ENCODE measurements around the gene PARP1. TPM values are rescaled to one million over a fixed set of nuclear protein-coding genes. Genes with fewer than 3 reads are reported as not detected.

The PARP1 gene
- total RNA-seq, 1 donor from 2014 or later = 168 TPM

DNA sequence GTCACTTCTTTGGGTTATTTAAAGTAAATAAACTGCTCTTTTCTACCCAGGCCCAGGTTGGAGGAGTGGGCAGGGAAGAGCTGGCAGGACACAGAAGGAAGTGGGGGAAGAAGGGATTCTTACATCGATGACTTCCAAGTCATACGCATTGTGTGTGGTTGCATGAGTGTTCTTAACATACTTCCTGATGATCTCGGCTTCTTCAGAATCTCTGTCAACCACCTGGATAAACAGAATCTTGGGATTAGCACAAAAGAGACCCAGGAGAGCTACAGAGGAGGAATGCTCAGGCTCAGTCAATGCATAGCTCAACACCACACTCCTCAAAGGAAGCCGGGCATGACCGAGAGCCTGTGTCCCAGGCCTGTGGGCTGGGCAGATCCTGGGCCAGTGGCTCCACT lies 42.1 kb downstream of the PARP1 start:
- peaks cover 2% of the 10 kb centered on the region for H3K4me1 Mint-ChIP-seq (ENCODE audit: low read depth, unreplicated experiment)
- no peak overlapping the region for H3K27ac Mint-ChIP-seq (ENCODE audit: unreplicated experiment)
- TF ChIP-seq, protein P1, sequence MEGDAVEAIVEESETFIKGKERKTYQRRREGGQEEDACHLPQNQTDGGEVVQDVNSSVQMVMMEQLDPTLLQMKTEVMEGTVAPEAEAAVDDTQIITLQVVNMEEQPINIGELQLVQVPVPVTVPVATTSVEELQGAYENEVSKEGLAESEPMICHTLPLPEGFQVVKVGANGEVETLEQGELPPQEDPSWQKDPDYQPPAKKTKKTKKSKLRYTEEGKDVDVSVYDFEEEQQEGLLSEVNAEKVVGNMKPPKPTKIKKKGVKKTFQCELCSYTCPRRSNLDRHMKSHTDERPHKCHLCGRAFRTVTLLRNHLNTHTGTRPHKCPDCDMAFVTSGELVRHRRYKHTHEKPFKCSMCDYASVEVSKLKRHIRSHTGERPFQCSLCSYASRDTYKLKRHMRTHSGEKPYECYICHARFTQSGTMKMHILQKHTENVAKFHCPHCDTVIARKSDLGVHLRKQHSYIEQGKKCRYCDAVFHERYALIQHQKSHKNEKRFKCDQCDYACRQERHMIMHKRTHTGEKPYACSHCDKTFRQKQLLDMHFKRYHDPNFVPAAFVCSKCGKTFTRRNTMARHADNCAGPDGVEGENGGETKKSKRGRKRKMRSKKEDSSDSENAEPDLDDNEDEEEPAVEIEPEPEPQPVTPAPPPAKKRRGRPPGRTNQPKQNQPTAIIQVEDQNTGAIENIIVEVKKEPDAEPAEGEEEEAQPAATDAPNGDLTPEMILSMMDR (IDR thresholded peaks at IDR 0.05; ENCODE audit: partially characterized antibody, unreplicated experiment) = no peak
- peaks cover 5% of the 10 kb centered on the region for H3K9me3 Mint-ChIP-seq (ENCODE audit: unreplicated experiment)
- no peak for DNase-seq
- peaks cover 5% of the 10 kb centered on the region for H3K36me3 Mint-ChIP-seq (ENCODE audit: unreplicated experiment)
- peaks cover 4% of the 10 kb centered on the region for H3K27me3 Mint-ChIP-seq (ENCODE audit: unreplicated experiment)
- no peak overlapping the region for H3K4me3 Mint-ChIP-seq (ENCODE audit: unreplicated experiment)

DNA sequence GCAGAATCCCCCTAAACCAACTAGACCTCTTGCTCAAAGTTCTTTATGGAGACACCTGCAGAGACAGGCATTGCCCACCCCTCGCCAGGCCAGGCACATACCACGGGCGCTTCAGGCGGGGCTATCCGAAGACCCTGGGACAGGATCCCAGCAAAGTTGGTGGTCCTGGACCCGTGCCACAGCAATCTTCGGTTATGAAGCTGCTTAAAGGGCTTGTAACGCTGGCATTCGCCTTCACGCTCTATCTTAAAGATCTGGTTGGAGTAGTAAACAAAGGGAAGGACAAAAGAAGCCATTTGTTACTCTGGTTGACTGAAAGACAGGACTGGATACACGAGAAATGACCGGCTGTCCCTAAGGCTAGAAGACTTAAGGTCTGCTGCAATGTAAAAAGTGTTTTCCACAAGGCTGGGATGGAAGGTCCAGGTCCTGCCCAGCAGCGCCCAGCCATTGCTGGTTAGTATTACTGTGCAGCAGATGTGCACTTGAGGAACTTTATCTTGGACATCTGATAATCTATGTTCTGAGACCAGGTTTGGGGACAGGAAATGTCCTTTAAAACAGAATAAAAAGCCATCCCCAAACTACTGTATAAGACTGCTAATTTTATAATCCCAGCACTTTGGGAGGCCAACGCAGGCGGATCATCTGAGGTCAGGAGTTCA lies 42.9 kb downstream of the PARP1 start:
- Mint-ChIP-seq H3K27ac (ENCODE audit: unreplicated experiment) (no peak overlapping the region), H3K27me3 (ENCODE audit: unreplicated experiment) (peaks cover 4% of the 10 kb centered on the region), H3K4me1 (ENCODE audit: low read depth, unreplicated experiment) (peaks cover 7% of the 10 kb centered on the region), H3K4me3 (ENCODE audit: unreplicated experiment) (no peak overlapping the region), H3K9me3 (ENCODE audit: unreplicated experiment) (peaks cover 5% of the 10 kb centered on the region), H3K36me3 (ENCODE audit: unreplicated experiment) (peaks cover 5% of the 10 kb centered on the region)
- TF ChIP-seq, protein P1 (IDR thresholded peaks at IDR 0.05; ENCODE audit: partially characterized antibody, unreplicated experiment) = no peak
- no peak for DNase-seq

DNA sequence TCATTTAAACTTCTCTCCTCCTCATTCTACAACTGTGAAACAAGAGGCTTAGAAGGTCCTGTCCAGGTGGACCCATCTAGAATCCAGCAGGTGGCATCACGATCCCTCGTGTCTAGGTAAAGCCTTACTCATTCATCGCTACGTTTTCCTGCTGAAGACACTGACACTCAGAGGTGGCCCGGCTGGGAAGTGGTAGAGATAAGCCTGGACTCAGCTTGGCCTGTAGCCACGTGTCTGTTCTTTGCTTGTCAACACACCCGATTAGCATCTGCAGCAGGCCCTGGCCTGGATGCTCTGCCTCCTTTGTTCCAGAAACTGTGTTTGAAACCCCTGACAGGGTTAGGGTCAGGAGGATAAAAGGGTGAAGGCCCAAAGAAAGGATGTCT lies 43.4 kb downstream of the PARP1 start:
- Mint-ChIP-seq H3K36me3 (ENCODE audit: unreplicated experiment) (peaks cover 5% of the 10 kb centered on the region), H3K27ac (ENCODE audit: unreplicated experiment) (no peak overlapping the region), H3K27me3 (ENCODE audit: unreplicated experiment) (peaks cover 4% of the 10 kb centered on the region), H3K4me3 (ENCODE audit: unreplicated experiment) (no peak overlapping the region), H3K4me1 (ENCODE audit: low read depth, unreplicated experiment) (peaks cover 7% of the 10 kb centered on the region), H3K9me3 (ENCODE audit: unreplicated experiment) (peaks cover 5% of the 10 kb centered on the region)
- no peak for DNase-seq
- TF ChIP-seq, protein P1 (IDR thresholded peaks at IDR 0.05; ENCODE audit: partially characterized antibody, unreplicated experiment) = no peak

DNA sequence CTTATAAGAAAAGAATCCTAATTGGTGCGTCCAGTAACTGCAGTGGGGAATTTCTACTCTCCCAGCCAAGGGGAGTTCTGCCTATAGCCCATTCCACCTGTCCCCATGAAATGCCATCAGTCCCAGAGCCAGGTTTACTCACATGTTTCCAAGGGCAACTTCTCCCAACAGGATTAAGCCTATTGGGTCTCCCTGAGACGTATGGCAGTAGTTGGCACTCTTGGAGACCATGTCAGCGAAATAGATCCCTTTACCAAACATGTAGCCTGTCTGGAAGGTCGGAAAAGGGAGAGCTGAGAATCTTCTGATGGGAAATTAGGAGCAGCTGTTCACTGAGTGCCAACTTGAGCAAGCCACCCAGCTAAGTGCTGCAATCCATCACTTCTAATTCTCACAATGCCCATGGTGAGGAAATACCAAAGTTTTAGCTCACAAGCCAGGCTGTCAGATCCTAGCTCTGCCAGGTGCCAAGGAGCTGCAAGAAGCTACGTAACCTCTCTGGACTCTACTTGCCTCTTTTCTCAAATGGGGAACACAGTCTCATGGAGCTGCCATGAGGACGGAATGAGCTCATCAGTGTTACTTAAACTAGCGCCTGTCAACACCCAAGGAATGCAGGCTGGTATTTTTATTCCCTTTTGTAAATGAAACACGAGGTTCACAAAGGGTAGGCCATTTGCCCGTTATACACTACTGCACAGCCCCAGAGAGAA lies 43.9 kb downstream of the PARP1 start:
- no peak overlapping the region for H3K27ac Mint-ChIP-seq (ENCODE audit: unreplicated experiment)
- H3K4me1 Mint-ChIP-seq (ENCODE audit: low read depth, unreplicated experiment) = peaks cover 9% of the 10 kb centered on the region
- H3K9me3 Mint-ChIP-seq (ENCODE audit: unreplicated experiment) = peaks cover 5% of the 10 kb centered on the region
- peaks cover 4% of the 10 kb centered on the region for H3K27me3 Mint-ChIP-seq (ENCODE audit: unreplicated experiment)
- H3K4me3 Mint-ChIP-seq (ENCODE audit: unreplicated experiment) = no peak overlapping the region
- H3K36me3 Mint-ChIP-seq (ENCODE audit: unreplicated experiment) = peaks cover 5% of the 10 kb centered on the region
- no peak for DNase-seq
- TF ChIP-seq, protein P1 (IDR thresholded peaks at IDR 0.05; ENCODE audit: partially characterized antibody, unreplicated experiment) = no peak

DNA sequence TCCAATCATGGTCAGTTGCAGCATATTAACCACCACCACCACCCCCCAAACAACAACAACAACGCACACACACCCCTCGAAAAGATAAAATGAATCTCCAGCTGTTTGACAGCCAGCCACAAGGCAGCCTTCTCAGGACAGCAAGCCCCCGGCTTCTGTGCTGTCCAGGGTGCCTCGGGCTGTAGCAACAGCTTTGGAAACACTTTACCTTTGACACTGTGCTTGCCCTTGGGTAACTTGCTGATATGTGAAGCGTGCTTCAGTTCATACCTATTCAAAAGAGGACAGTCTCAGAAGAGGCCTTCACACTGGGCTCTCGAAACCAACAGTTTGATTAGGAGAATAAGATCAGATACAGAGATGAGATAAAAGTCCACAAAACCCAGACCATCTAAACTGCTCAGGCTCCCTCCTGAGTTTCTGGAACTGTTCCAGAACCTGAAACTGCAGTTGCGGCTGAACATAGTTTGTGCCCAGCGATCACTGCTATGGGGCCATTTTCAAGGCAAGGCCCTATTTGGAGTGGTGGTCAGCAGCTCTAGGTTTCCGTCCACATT lies 44.9 kb downstream of the PARP1 start:
- Mint-ChIP-seq H3K27ac (ENCODE audit: unreplicated experiment) (no peak overlapping the region), H3K9me3 (ENCODE audit: unreplicated experiment) (peaks cover 5% of the 10 kb centered on the region), H3K4me3 (ENCODE audit: unreplicated experiment) (no peak overlapping the region), H3K36me3 (ENCODE audit: unreplicated experiment) (peaks cover 5% of the 10 kb centered on the region), H3K4me1 (ENCODE audit: low read depth, unreplicated experiment) (peaks cover 18% of the 10 kb centered on the region), H3K27me3 (ENCODE audit: unreplicated experiment) (peaks cover 6% of the 10 kb centered on the region)
- TF ChIP-seq, protein P1 (IDR thresholded peaks at IDR 0.05; ENCODE audit: partially characterized antibody, unreplicated experiment) = no peak
- DNase-seq = no peak
